DND-41 (cell line): ENCODE measurements around the gene SC5D.

Source experiments
- EZH2 ChIP-seq: IDR thresholded peaks from 3 replicates; pipeline ENCODE4 v1.6.1; 2012; ENCODE audit warnings: borderline replicate concordance, low read depth, mild to moderate bottlenecking, moderate library complexity, low read length, inconsistent platforms; ENCODE audit not compliant: severe bottlenecking
- TF ChIP-seq, protein P1 (sequence below): IDR thresholded peaks from 2 replicates; pipeline ENCODE4 v1.5.1; 2012; ENCODE audit warnings: borderline replicate concordance, low read length, moderate library complexity, mild to moderate bottlenecking; ENCODE audit not compliant: poor library complexity, severe bottlenecking; ENCODE audit errors: extremely low read depth

DNA sequence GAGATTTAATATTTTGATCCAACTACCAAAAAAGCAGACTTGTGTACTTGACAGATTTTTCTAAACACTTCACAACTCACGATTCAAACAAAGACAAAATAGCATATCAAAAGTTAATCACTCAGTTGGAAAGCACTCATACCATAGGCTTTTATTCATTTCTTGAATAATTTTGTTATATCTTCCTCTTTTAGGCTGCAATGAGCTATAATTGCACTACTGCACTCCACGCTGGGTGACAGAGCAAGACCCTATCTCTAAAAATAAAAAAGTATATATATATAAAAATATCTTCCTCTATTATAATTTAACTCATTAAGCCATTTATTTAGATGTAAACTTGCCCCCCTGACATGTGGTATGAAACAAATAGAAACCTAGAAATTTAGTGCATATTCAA, 19.9 kb downstream of the SC5D start:
- TF ChIP-seq, protein P1, sequence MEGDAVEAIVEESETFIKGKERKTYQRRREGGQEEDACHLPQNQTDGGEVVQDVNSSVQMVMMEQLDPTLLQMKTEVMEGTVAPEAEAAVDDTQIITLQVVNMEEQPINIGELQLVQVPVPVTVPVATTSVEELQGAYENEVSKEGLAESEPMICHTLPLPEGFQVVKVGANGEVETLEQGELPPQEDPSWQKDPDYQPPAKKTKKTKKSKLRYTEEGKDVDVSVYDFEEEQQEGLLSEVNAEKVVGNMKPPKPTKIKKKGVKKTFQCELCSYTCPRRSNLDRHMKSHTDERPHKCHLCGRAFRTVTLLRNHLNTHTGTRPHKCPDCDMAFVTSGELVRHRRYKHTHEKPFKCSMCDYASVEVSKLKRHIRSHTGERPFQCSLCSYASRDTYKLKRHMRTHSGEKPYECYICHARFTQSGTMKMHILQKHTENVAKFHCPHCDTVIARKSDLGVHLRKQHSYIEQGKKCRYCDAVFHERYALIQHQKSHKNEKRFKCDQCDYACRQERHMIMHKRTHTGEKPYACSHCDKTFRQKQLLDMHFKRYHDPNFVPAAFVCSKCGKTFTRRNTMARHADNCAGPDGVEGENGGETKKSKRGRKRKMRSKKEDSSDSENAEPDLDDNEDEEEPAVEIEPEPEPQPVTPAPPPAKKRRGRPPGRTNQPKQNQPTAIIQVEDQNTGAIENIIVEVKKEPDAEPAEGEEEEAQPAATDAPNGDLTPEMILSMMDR: no peak
- TF ChIP-seq EZH2: no peak
